HEK293 (cell line): ENCODE results near the gene ITPKB.

Source experiments
- ATF2 ChIP-seq: fragments of 450-650 bp; formaldehyde crosslinking; IDR thresholded peaks from 2 replicates; pipeline ENCODE4 v1.5.1; 2016; ENCODE audit warnings: missing biosample characterization, missing genetic modification characterization, low read depth
- BCL11B ChIP-seq: fragments of 450-650 bp; formaldehyde crosslinking; IDR thresholded peaks from 2 replicates; pipeline ENCODE4 v1.5.1; 2016; ENCODE audit warnings: low read depth, missing biosample characterization, missing genetic modification characterization
- CTCF ChIP-seq: fragments of 450-650 bp; formaldehyde crosslinking; IDR thresholded peaks from 2 replicates; pipeline ENCODE4 v1.5.1; 2016; ENCODE audit warnings: missing biosample characterization, missing genetic modification characterization
- GLIS2 ChIP-seq: fragments of 450-650 bp; formaldehyde crosslinking; IDR thresholded peaks from 2 replicates; pipeline ENCODE4 v1.5.1; 2016; ENCODE audit warnings: missing biosample characterization, missing genetic modification characterization
- OSR2 ChIP-seq: fragments of 450-650 bp; formaldehyde crosslinking; IDR thresholded peaks from 2 replicates; pipeline ENCODE4 v1.5.1; 2016; ENCODE audit warnings: missing biosample characterization, missing genetic modification characterization
- SETDB1 ChIP-seq: IDR thresholded peaks from one replicate; pipeline ENCODE4 v1.6.1; 2017; ENCODE audit warnings: mild to moderate bottlenecking, low read length, moderate library complexity, mixed read lengths; ENCODE audit not compliant: insufficient read length
- ZBTB20 ChIP-seq: fragments of 450-650 bp; formaldehyde crosslinking; IDR thresholded peaks from 2 replicates; pipeline ENCODE4 v1.5.1; 2016; ENCODE audit warnings: missing biosample characterization, missing genetic modification characterization
- ZBTB44 ChIP-seq: fragments of 450-650 bp; IDR thresholded peaks from 2 replicates; pipeline ENCODE4 v1.5.1; 2018; ENCODE audit warnings: missing biosample characterization, mild to moderate bottlenecking, missing genetic modification characterization
- ZBTB48 ChIP-seq: fragments of 450-650 bp; formaldehyde crosslinking; IDR thresholded peaks from 2 replicates; pipeline ENCODE4 v1.5.1; 2016; ENCODE audit warnings: missing biosample characterization, missing genetic modification characterization
- ZEB2 ChIP-seq: fragments of 450-650 bp; formaldehyde crosslinking; IDR thresholded peaks from 2 replicates; pipeline ENCODE4 v1.5.1; 2016; ENCODE audit warnings: missing biosample characterization, missing genetic modification characterization
- ZNF221 ChIP-seq: fragments of 450-650 bp; formaldehyde crosslinking; IDR thresholded peaks from 2 replicates; pipeline ENCODE4 v1.5.1; 2017; ENCODE audit warnings: missing biosample characterization, missing genetic modification characterization, borderline replicate concordance
- ZNF223 ChIP-seq: fragments of 450-650 bp; formaldehyde crosslinking; IDR thresholded peaks from 2 replicates; pipeline ENCODE4 v1.5.1; 2016; ENCODE audit warnings: missing biosample characterization, missing genetic modification characterization
- ZNF23 ChIP-seq: fragments of 450-650 bp; formaldehyde crosslinking; IDR thresholded peaks from 2 replicates; pipeline ENCODE4 v1.5.1; 2016; ENCODE audit warnings: missing biosample characterization, missing genetic modification characterization, borderline replicate concordance
- ZNF324 ChIP-seq: fragments of 450-650 bp; formaldehyde crosslinking; IDR thresholded peaks from 2 replicates; pipeline ENCODE4 v1.5.1; 2016; ENCODE audit warnings: missing biosample characterization, missing genetic modification characterization
- ZNF335 ChIP-seq: fragments of 450-650 bp; formaldehyde crosslinking; conservative IDR thresholded peaks from 2 replicates; pipeline ENCODE4 v1.5.1; 2016; ENCODE audit warnings: missing biosample characterization, missing genetic modification characterization
- ZNF433 ChIP-seq: fragments of 450-650 bp; formaldehyde crosslinking; IDR thresholded peaks from 2 replicates; pipeline ENCODE4 v1.5.1; 2016; ENCODE audit warnings: missing biosample characterization, missing genetic modification characterization, low read depth
- ZNF513 ChIP-seq: fragments of 450-650 bp; IDR thresholded peaks from 2 replicates; pipeline ENCODE4 v1.5.1; 2018; ENCODE audit warnings: missing biosample characterization, missing genetic modification characterization
- ZNF571 ChIP-seq: fragments of 450-650 bp; formaldehyde crosslinking; IDR thresholded peaks from 2 replicates; pipeline ENCODE4 v1.5.0; 2017; ENCODE audit warnings: missing biosample characterization, missing genetic modification characterization
- ZNF776 ChIP-seq: fragments of 450-650 bp; formaldehyde crosslinking; IDR thresholded peaks from 2 replicates; pipeline ENCODE4 v1.5.0; 2017; ENCODE audit warnings: missing biosample characterization, missing genetic modification characterization, borderline replicate concordance
- ZNF777 ChIP-seq: fragments of 450-650 bp; formaldehyde crosslinking; IDR thresholded peaks from 2 replicates; pipeline ENCODE4 v1.5.1; 2017; ENCODE audit warnings: missing biosample characterization, missing genetic modification characterization, borderline replicate concordance
- ZNF792 ChIP-seq: fragments of 450-650 bp; formaldehyde crosslinking; IDR thresholded peaks from 2 replicates; pipeline ENCODE4 v1.5.1; 2016; ENCODE audit warnings: missing biosample characterization, missing genetic modification characterization
- ZSCAN23 ChIP-seq: fragments of 450-650 bp; formaldehyde crosslinking; IDR thresholded peaks from 2 replicates; pipeline ENCODE4 v1.5.1; 2016; ENCODE audit warnings: missing biosample characterization, missing genetic modification characterization
- TF ChIP-seq, protein P1 (sequence below): fragments of 450-650 bp; formaldehyde crosslinking; conservative IDR thresholded peaks from 2 replicates; pipeline ENCODE4 v1.5.1; 2016; ENCODE audit warnings: low read depth, missing biosample characterization, missing genetic modification characterization
- TF ChIP-seq, protein P2 (sequence below): fragments of 450-650 bp; formaldehyde crosslinking; IDR thresholded peaks from 2 replicates; pipeline ENCODE4 v1.5.1; 2017; ENCODE audit warnings: missing biosample characterization, missing genetic modification characterization
- TF ChIP-seq, protein P3 (sequence below): fragments of 450-650 bp; formaldehyde crosslinking; IDR thresholded peaks from 2 replicates; pipeline ENCODE4 v1.5.1; 2016; ENCODE audit warnings: missing biosample characterization, missing genetic modification characterization

Gene ITPKB

GRCh38 chr1:226778657-226779058 lies 39.6 kb upstream of the ITPKB start (continued):
- no peak; the same call in 1 of the 2 replicates for TF ChIP-seq ZBTB48 (tag by site-specific recombination)
- TF ChIP-seq ZNF23 (tag by site-specific recombination): no peak
- no peak for TF ChIP-seq ZNF513 (tag by site-specific recombination)
- TF ChIP-seq ZBTB20 (tag by site-specific recombination): peak; percentile 64
- TF ChIP-seq, protein P1, sequence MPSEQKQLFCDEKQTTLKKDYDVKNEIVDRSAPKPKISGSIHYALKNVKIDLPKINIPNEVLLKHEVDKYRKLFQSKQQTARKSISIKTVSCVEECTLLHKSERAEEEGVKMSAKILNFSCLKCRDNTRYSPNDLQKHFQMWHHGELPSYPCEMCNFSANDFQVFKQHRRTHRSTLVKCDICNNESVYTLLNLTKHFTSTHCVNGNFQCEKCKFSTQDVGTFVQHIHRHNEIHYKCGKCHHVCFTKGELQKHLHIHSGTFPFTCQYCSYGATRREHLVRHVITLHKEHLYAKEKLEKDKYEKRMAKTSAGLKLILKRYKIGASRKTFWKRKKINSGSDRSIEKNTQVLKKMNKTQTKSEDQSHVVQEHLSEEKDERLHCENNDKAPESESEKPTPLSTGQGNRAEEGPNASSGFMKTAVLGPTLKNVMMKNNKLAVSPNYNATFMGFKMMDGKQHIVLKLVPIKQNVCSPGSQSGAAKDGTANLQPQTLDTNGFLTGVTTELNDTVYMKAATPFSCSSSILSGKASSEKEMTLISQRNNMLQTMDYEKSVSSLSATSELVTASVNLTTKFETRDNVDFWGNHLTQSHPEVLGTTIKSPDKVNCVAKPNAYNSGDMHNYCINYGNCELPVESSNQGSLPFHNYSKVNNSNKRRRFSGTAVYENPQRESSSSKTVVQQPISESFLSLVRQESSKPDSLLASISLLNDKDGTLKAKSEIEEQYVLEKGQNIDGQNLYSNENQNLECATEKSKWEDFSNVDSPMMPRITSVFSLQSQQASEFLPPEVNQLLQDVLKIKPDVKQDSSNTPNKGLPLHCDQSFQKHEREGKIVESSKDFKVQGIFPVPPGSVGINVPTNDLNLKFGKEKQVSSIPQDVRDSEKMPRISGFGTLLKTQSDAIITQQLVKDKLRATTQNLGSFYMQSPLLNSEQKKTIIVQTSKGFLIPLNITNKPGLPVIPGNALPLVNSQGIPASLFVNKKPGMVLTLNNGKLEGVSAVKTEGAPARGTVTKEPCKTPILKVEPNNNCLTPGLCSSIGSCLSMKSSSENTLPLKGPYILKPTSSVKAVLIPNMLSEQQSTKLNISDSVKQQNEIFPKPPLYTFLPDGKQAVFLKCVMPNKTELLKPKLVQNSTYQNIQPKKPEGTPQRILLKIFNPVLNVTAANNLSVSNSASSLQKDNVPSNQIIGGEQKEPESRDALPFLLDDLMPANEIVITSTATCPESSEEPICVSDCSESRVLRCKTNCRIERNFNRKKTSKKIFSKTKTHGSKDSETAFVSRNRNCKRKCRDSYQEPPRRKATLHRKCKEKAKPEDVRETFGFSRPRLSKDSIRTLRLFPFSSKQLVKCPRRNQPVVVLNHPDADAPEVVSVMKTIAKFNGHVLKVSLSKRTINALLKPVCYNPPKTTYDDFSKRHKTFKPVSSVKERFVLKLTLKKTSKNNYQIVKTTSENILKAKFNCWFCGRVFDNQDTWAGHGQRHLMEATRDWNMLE (tag by site-specific recombination): 0 out of 2 replicates have a peak, but pooled peaks have one; percentile 27
- peak; percentile 20; the same call in 1 of the 2 replicates for TF ChIP-seq ZBTB44
- no peak for TF ChIP-seq ZNF223 (tag by site-specific recombination)
- peak; percentile 61; the same call in 1 of the 2 replicates for TF ChIP-seq ZNF335
- no peak for TF ChIP-seq ZNF777
- peak; percentile 72; the same call in 1 of the 2 replicates for TF ChIP-seq ZNF792 (tag by site-specific recombination)
- no peak for TF ChIP-seq ZNF324
- TF ChIP-seq ATF2 (tag by site-specific recombination): no peak; the same call in 1 of the 2 replicates
- TF ChIP-seq SETDB1: no peak
- TF ChIP-seq OSR2 (tag by site-specific recombination): peak; percentile 85
- no peak for TF ChIP-seq ZSCAN23
- no peak for TF ChIP-seq ZNF571 (tag by site-specific recombination)
- no peak for TF ChIP-seq ZNF433
- TF ChIP-seq, protein P2, sequence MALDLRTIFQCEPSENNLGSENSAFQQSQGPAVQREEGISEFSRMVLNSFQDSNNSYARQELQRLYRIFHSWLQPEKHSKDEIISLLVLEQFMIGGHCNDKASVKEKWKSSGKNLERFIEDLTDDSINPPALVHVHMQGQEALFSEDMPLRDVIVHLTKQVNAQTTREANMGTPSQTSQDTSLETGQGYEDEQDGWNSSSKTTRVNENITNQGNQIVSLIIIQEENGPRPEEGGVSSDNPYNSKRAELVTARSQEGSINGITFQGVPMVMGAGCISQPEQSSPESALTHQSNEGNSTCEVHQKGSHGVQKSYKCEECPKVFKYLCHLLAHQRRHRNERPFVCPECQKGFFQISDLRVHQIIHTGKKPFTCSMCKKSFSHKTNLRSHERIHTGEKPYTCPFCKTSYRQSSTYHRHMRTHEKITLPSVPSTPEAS: no peak
- TF ChIP-seq ZEB2 (tag by site-specific recombination): peak; percentile 63
- no peak for TF ChIP-seq BCL11B (tag by site-specific recombination)
- TF ChIP-seq CTCF (tag by site-specific recombination): no peak
- TF ChIP-seq, protein P3, sequence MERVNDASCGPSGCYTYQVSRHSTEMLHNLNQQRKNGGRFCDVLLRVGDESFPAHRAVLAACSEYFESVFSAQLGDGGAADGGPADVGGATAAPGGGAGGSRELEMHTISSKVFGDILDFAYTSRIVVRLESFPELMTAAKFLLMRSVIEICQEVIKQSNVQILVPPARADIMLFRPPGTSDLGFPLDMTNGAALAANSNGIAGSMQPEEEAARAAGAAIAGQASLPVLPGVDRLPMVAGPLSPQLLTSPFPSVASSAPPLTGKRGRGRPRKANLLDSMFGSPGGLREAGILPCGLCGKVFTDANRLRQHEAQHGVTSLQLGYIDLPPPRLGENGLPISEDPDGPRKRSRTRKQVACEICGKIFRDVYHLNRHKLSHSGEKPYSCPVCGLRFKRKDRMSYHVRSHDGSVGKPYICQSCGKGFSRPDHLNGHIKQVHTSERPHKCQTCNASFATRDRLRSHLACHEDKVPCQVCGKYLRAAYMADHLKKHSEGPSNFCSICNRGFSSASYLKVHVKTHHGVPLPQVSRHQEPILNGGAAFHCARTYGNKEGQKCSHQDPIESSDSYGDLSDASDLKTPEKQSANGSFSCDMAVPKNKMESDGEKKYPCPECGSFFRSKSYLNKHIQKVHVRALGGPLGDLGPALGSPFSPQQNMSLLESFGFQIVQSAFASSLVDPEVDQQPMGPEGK (tag by site-specific recombination): 0 out of 2 replicates have a peak, but pooled peaks have one; percentile 20
- TF ChIP-seq ZNF776 (tag by site-specific recombination): no peak
- TF ChIP-seq GLIS2 (tag by site-specific recombination): no peak
- no peak for TF ChIP-seq ZNF221 (tag by site-specific recombination)
